T-helper 2 cell treated with Interferon-gamma antibody and Interleukin-4, amounts not matched to agents 100 ng/mL and 5 ng/mL, for 36 hours (primary cell): ENCODE data around the gene NELL1. TPM values are rescaled to one million over a fixed set of nuclear protein-coding genes. Genes with fewer than 3 reads are reported as not detected.

Experiments
- intact Hi-C: fragments of 100-400 bp; cut with micrococcal nuclease; formaldehyde crosslinking; loops from one replicate; pipeline ENCODE4 v1.15.1; 2023
- total RNA-seq: library from RNA; stranded (reverse); gene quantifications from 2 replicates; pipeline ENCODE4 v1.2.3, GENCODE V29; 2022

Gene NELL1
- total RNA-seq, 1 donor from 2014 or later: not detected

GRCh38 chr11:20949585-20949984 lies 280.2 kb downstream of the NELL1 start:
- intact Hi-C loops: no loop called here

GRCh38 chr11:20962581-20962980 lies 293.2 kb downstream of the NELL1 start:
- intact Hi-C loops: no loop called here

- intact Hi-C loops: no loop called here
These were observed 294.2 kb downstream of the NELL1 start for GRCh38 chr11:20963596-20963995.

- intact Hi-C loops: no loop called here
These were observed 295.6 kb downstream of the NELL1 start for GRCh38 chr11:20964985-20965384.

- intact Hi-C loops: no loop called here
These were observed 297.1 kb downstream of the NELL1 start for GRCh38 chr11:20966489-20966888.

- intact Hi-C loops: no loop called here
These were observed 304.7 kb downstream of the NELL1 start for GRCh38 chr11:20973940-20974559.

- intact Hi-C loops: no loop called here
These were observed 311.4 kb downstream of the NELL1 start for GRCh38 chr11:20980736-20981135.

- intact Hi-C loops: no loop called here
These were observed 321.1 kb downstream of the NELL1 start for GRCh38 chr11:20990447-20990846.

GRCh38 chr11:20991471-20991870 lies 322.1 kb downstream of the NELL1 start:
- intact Hi-C loops: no loop called here

- intact Hi-C loops: no loop called here
These were observed 337.9 kb downstream of the NELL1 start for GRCh38 chr11:21007297-21007696.

GRCh38 chr11:21018248-21018647 lies 348.9 kb downstream of the NELL1 start:
- intact Hi-C loops: no loop called here

- intact Hi-C loops: no loop called here
These were observed 357.3 kb downstream of the NELL1 start for GRCh38 chr11:21026685-21027084.

GRCh38 chr11:21037850-21038249 lies 368.5 kb downstream of the NELL1 start:
- intact Hi-C loops: no loop called here

- intact Hi-C loops: no loop called here
These were observed 369.4 kb downstream of the NELL1 start for GRCh38 chr11:21038801-21039200.

GRCh38 chr11:21040630-21041029 lies 371.2 kb downstream of the NELL1 start:
- intact Hi-C loops: no loop called here

- intact Hi-C loops: no loop called here
These were observed 379.2 kb downstream of the NELL1 start for GRCh38 chr11:21048626-21049025.

- intact Hi-C loops: no loop called here
These were observed 384.1 kb downstream of the NELL1 start for GRCh38 chr11:21053466-21053865.

GRCh38 chr11:21056644-21057043 lies 387.3 kb downstream of the NELL1 start:
- intact Hi-C loops: no loop called here

- intact Hi-C loops: no loop called here
These were observed 390.5 kb downstream of the NELL1 start for GRCh38 chr11:21059879-21060278.

GRCh38 chr11:21066030-21066429 lies 396.6 kb downstream of the NELL1 start:
- intact Hi-C loops: no loop called here

- intact Hi-C loops: no loop called here
These were observed 399.5 kb downstream of the NELL1 start for GRCh38 chr11:21068886-21069285.

GRCh38 chr11:21069909-21070308 lies 400.5 kb downstream of the NELL1 start:
- intact Hi-C loops: no loop called here

- intact Hi-C loops: no loop called here
These were observed 403.2 kb downstream of the NELL1 start for GRCh38 chr11:21072558-21072957.

- intact Hi-C loops: no loop called here
These were observed 413.5 kb downstream of the NELL1 start for GRCh38 chr11:21082853-21083252.
